ENCODE data around the gene CYP24A1. TPM values are rescaled to one million over a fixed set of nuclear protein-coding genes. Genes with fewer than 3 reads are reported as not detected.

The CYP24A1 gene
- total and polyA plus RNA-seq, 2 experiments from 2014 or later, result 0.43 to 1.2 TPM

- Histone ChIP-seq H3K27ac (no peak overlapping the region), H3K4me3 (no peak overlapping the region), H3K4me1 (ENCODE audit: insufficient read depth) (no peaks in the 10 kb centered on the region), H3K27me3 (replicated peaks; ENCODE audit: insufficient read depth) (no peaks in the 10 kb centered on the region), H3K4me2 (ENCODE audit: unreplicated experiment) (no peak overlapping the region), H3K9ac (no peak overlapping the region), H3K36me3 (ENCODE audit: low read depth) (no peaks in the 10 kb centered on the region), H3K9me2 (ENCODE audit: insufficient read depth) (no peaks in the 10 kb centered on the region), H3K9me3 (ENCODE audit: low read depth) (no peaks in the 10 kb centered on the region), H2AFZ (no peak overlapping the region), H3F3A (ENCODE audit: insufficient read depth) (no peaks in the 10 kb centered on the region), H4K20me1 (ENCODE audit: insufficient read depth) (no peaks in the 10 kb centered on the region), H3K79me2 (ENCODE audit: insufficient read depth) (no peaks in the 10 kb centered on the region)
- no peak for DNase-seq
- TF ChIP-seq EZH2phosphoT487 (IDR thresholded peaks at IDR 0.05; ENCODE audit: insufficient read depth, low read depth), result no peak
- in situ Hi-C loops (cut with MboI), result no loop called here
- 72 to 78% methylated on average over 6 of the region's 6 CpGs for WGBS, 2 experiments (ENCODE audit: low coverage in 1 of 2, low lambda C conversion rate in 2 of 2, missing lambda C conversion rate in 2 of 2)
Measured at GRCh38 chr20:54103762-54104600, 69.8 kb downstream of the CYP24A1 start.

Other genes with a start within 250 kb of the CYP24A1 start
- gene BCAS1, start 103.4 kb downstream of the CYP24A1 start, total RNA-seq (2014; rRNA removed; shearing (Covaris generic)), result not detected in 2 replicates
- 0.38 and 0.41 TPM in 2 replicates for gene BCAS1, start 103.4 kb downstream of the CYP24A1 start, polyA plus RNA-seq (2016; fragmentation: Nextera tagmentation; extraction: Ambion mirVana)
- gene PFDN4, start 34.1 kb upstream of the CYP24A1 start, total RNA-seq (2014; rRNA removed; shearing (Covaris generic)), result 64.5 and 70.9 TPM in 2 replicates
- gene PFDN4, start 34.1 kb upstream of the CYP24A1 start, polyA plus RNA-seq (2016; fragmentation: Nextera tagmentation; extraction: Ambion mirVana), result 80.1 and 83.6 TPM in 2 replicates